HG02571 (cell line): ENCODE measurements around the gene IL19.
A peak's percentile ranks its signal among the peaks of the same experiment; 100 is the strongest.
"Not testable (repeated sequence)": the region's sequence is repeated elsewhere in the genome, so short reads cannot be mapped to it uniquely, and the experiment has no call there.

Source experiments
- ATAC-seq: cut with Tn5 transposase; IDR thresholded peaks from one replicate; pipeline ENCODE4 v1.9.1; 2021; ENCODE audit warnings: mild to moderate bottlenecking, moderate library complexity; ENCODE audit not compliant: unreplicated experiment

The IL19 gene

GRCh38 chr1:206739411-206740076 lies 31.0 kb upstream of the IL19 start:
- ATAC-seq, result peak; percentile 78

- no peak for ATAC-seq
Measured at GRCh38 chr1:206741142-206741701, 29.4 kb upstream of the IL19 start.

GRCh38 chr1:206742719-206743383 lies 27.7 kb upstream of the IL19 start:
- no peak for ATAC-seq

- no peak for ATAC-seq
Measured at GRCh38 chr1:206744683-206745082, 25.9 kb upstream of the IL19 start.

- no peak for ATAC-seq
Measured at GRCh38 chr1:206745301-206745700, 25.3 kb upstream of the IL19 start.

GRCh38 chr1:206748348-206749030 lies 22.1 kb upstream of the IL19 start:
- ATAC-seq, result no peak

- no peak for ATAC-seq
Measured at GRCh38 chr1:206751891-206752290, 18.7 kb upstream of the IL19 start.

GRCh38 chr1:206752481-206752880 lies 18.1 kb upstream of the IL19 start:
- ATAC-seq, result no peak

- no peak for ATAC-seq
Measured at GRCh38 chr1:206753141-206753540, 17.4 kb upstream of the IL19 start.

GRCh38 chr1:206754011-206754410 lies 16.6 kb upstream of the IL19 start:
- ATAC-seq, result no peak

GRCh38 chr1:206757524-206758266 lies 12.9 kb upstream of the IL19 start:
- ATAC-seq, result no peak

- ATAC-seq, result no peak
Measured at GRCh38 chr1:206760590-206760989, 10.0 kb upstream of the IL19 start.

GRCh38 chr1:206761159-206761768 lies 9.3 kb upstream of the IL19 start:
- ATAC-seq, result no peak

- ATAC-seq, result not testable (repeated sequence)
Measured at GRCh38 chr1:206762741-206763364, 7.7 kb upstream of the IL19 start.

GRCh38 chr1:206765771-206766170 lies 4.8 kb upstream of the IL19 start:
- ATAC-seq, result not testable (repeated sequence)

- ATAC-seq, result no peak
Measured at GRCh38 chr1:206766251-206766856, 4.2 kb upstream of the IL19 start.

GRCh38 chr1:206768472-206769303 lies 1.9 kb upstream of the IL19 start:
- ATAC-seq, result peak; percentile 4

GRCh38 chr1:206769304-206769731 lies 1.3 kb upstream of the IL19 start:
- ATAC-seq, result peak; percentile 46

GRCh38 chr1:206771338-206771692 lies 742 bp downstream of the IL19 start:
- no peak for ATAC-seq
